Uterus (tissue), 4 donors: ENCODE data around the gene CD151. TPM values are rescaled to one million over a fixed set of nuclear protein-coding genes. Genes with fewer than 3 reads are reported as not detected.
A peak's percentile ranks its signal among the peaks of the same experiment; 100 is the strongest.

Experiments used
- DNase-seq, 2 donors: peaks; one replicate each; pipeline ENCODE4 v3.0.0-alpha.2; 2019 to 2020
- H3K27ac ChIP-seq, 2 donors: fragments of 200-600 bp; sonication (generic); 1 replicate in 1 of 2; 2 replicates in 1 of 2; pipeline ENCODE4 v1.5.1; 2016 to 2018
- H3K27me3 ChIP-seq, 2 donors: fragments of 200-600 bp; sonication (generic); one replicate each; pipeline ENCODE4 v1.5.1; 2018 to 2019; ENCODE audit warnings: control low read depth in 1 of 2
- H3K36me3 ChIP-seq, 2 donors: fragments of 200-600 bp; sonication (generic); one replicate each; pipeline ENCODE4 v1.5.1; 2019; ENCODE audit warnings: control low read depth in 1 of 2
- H3K4me1 ChIP-seq, 2 donors: fragments of 200-600 bp; sonication (generic); one replicate each; pipeline ENCODE4 v1.5.1; 2018 to 2019; ENCODE audit warnings: control low read depth in 1 of 2
- H3K4me3 ChIP-seq, 2 donors: fragments of 200-600 bp; sonication (generic); 1 replicate in 1 of 2; 2 replicates in 1 of 2; pipeline ENCODE4 v1.5.1; 2018 to 2019; ENCODE audit warnings: mild to moderate bottlenecking in 1 of 2
- H3K9me3 ChIP-seq, 2 donors: fragments of 200-600 bp; sonication (generic); one replicate each; pipeline ENCODE4 v1.5.1; 2019; ENCODE audit warnings: control low read depth in 1 of 2
- CTCF ChIP-seq, 4 experiments: fragments of 200-600 bp in 2 of 4; fragments of 450-650 bp in 2 of 4; sonication (generic) in 2 of 4; IDR thresholded peaks; one replicate each; pipeline ENCODE4 v1.5.1; 2016 to 2019; ENCODE audit warnings: antibody characterized with exemption in 4 of 4, mild to moderate bottlenecking in 2 of 4, moderate library complexity in 1 of 4
- POLR2A ChIP-seq, 2 donors: fragments of 450-650 bp; IDR thresholded peaks; one replicate each; pipeline ENCODE4 v1.6.1; 2016; ENCODE audit warnings: antibody characterized with exemption in 2 of 2, mild to moderate bottlenecking in 1 of 2, moderate library complexity in 1 of 2
- intact Hi-C: fragments of 100-400 bp; cut with DNase I; formaldehyde crosslinking; loops from one replicate; pipeline ENCODE4 v1.15.1; 2023; ENCODE audit warnings: low total_unique reads
- total RNA-seq, 4 donors: library from RNA; depleted of rRNA in 3 of 4; stranded (reverse); fragments of >200 nt in 3 of 4; gene quantifications; one replicate each; pipeline versions ENCODE4 v1.1.0 to v1.2.4, GENCODE V29; 2014 to 2023
- donor health status: DM: yes; HTN: yes; CAD: no.

Gene CD151
- total RNA-seq, 4 donors from 2014 or later = 76.8 to 382 (median 259) TPM

- intact Hi-C loops = no loop called here
- TF ChIP-seq POLR2A (IDR thresholded peaks at IDR 0.05) (no peak), CTCF (IDR thresholded peaks at IDR 0.05) (peak in 1 of 4 experiments; percentile 19)
- H3K9me3 ChIP-seq = no peaks in the 10 kb centered on the region
- H3K27me3 ChIP-seq = no peaks in the 10 kb centered on the region
- H3K4me1 ChIP-seq = peaks cover 7 to 25% of the 10 kb centered on the region in 2 donors
- peak overlapping the region; percentile 71 to 99 for H3K4me3 ChIP-seq
- peak in 1 of 2 donors; percentile 43 for DNase-seq
- peak overlapping the region; percentile 95 to 97 for H3K27ac ChIP-seq
- no peaks in the 10 kb centered on the region for H3K36me3 ChIP-seq
Measured at GRCh38 chr11:843086-843734, 10.5 kb downstream of the CD151 start.

- Histone ChIP-seq H3K27me3 (no peaks in the 10 kb centered on the region), H3K27ac (peak overlapping the region; percentile 95 to 97), H3K4me3 (peak overlapping the region; percentile 71 to 99), H3K36me3 (no peaks in the 10 kb centered on the region), H3K4me1 (peaks cover 15 to 28% of the 10 kb centered on the region in 2 donors), H3K9me3 (no peaks in the 10 kb centered on the region)
- DNase-seq = peak; percentile 90 to 94
- intact Hi-C loops = no loop called here
- TF ChIP-seq CTCF (IDR thresholded peaks at IDR 0.05) (peak in 1 of 4 experiments; percentile 25), POLR2A (IDR thresholded peaks at IDR 0.05) (peak; percentile 4 to 57)
Measured at GRCh38 chr11:843818-844692, 11.3 kb downstream of the CD151 start.

GRCh38 chr11:844693-845644 lies 12.2 kb downstream of the CD151 start:
- Histone ChIP-seq H3K4me3 (peak overlapping the region; percentile 71 to 99), H3K27ac (peak overlapping the region; percentile 95 to 97), H3K9me3 (no peaks in the 10 kb centered on the region), H3K36me3 (no peaks in the 10 kb centered on the region), H3K27me3 (no peaks in the 10 kb centered on the region), H3K4me1 (peaks cover 17 to 34% of the 10 kb centered on the region in 2 donors)
- no peak for TF ChIP-seq POLR2A (IDR thresholded peaks at IDR 0.05)
- TF ChIP-seq CTCF (IDR thresholded peaks at IDR 0.05) = peak in 1 of 4 experiments; percentile 14
- intact Hi-C loops = no loop called here
- DNase-seq = peak; percentile 96

GRCh38 chr11:845872-846495 lies 13.2 kb downstream of the CD151 start:
- Histone ChIP-seq H3K4me3 (no peak overlapping the region), H3K27me3 (no peaks in the 10 kb centered on the region), H3K9me3 (no peaks in the 10 kb centered on the region), H3K36me3 (no peaks in the 10 kb centered on the region), H3K27ac (peak overlapping the region; percentile 95 to 97), H3K4me1 (peaks cover 16 to 39% of the 10 kb centered on the region in 2 donors)
- DNase-seq = no peak
- intact Hi-C loops = no loop called here
- TF ChIP-seq POLR2A (IDR thresholded peaks at IDR 0.05) (no peak), CTCF (IDR thresholded peaks at IDR 0.05) (no peak)
